Glomerular visceral epithelial cell (primary cell): ENCODE results near the gene PTTG1IP.

ENCODE experiments used
- DNase-seq: peaks from one replicate; pipeline ENCODE4 v3.0.0-alpha.2; 2016; ENCODE audit errors: extremely low spot score

Gene PTTG1IP

GRCh38 chr21:44909719-44910118, 36.2 kb upstream of the PTTG1IP start:
- DNase-seq = no peak

GRCh38 chr21:44908908-44909307, 35.4 kb upstream of the PTTG1IP start:
- no peak for DNase-seq

GRCh38 chr21:44907966-44908895, 34.7 kb upstream of the PTTG1IP start:
- no peak for DNase-seq

- DNase-seq = no peak
These were observed 33.9 kb upstream of the PTTG1IP start for GRCh38 chr21:44907225-44907965.

- DNase-seq = no peak
These were observed 32.2 kb upstream of the PTTG1IP start for GRCh38 chr21:44905728-44906090.

GRCh38 chr21:44905016-44905727, 31.7 kb upstream of the PTTG1IP start:
- DNase-seq = no peak

- DNase-seq = no peak
These were observed 30.8 kb upstream of the PTTG1IP start for GRCh38 chr21:44904141-44904923.

- DNase-seq = no peak
These were observed 30.2 kb upstream of the PTTG1IP start for GRCh38 chr21:44903689-44904088.

GRCh38 chr21:44903050-44903685, 29.7 kb upstream of the PTTG1IP start:
- DNase-seq = no peak

GRCh38 chr21:44902268-44903049, 29.0 kb upstream of the PTTG1IP start:
- no peak for DNase-seq

- DNase-seq = no peak
These were observed 28.0 kb upstream of the PTTG1IP start for GRCh38 chr21:44901391-44902074.

GRCh38 chr21:44900559-44901251, 27.2 kb upstream of the PTTG1IP start:
- DNase-seq = no peak

GRCh38 chr21:44899768-44900558, 26.5 kb upstream of the PTTG1IP start:
- DNase-seq = no peak

- no peak for DNase-seq
These were observed 25.6 kb upstream of the PTTG1IP start for GRCh38 chr21:44898851-44899767.

GRCh38 chr21:44898011-44898488, 24.6 kb upstream of the PTTG1IP start:
- no peak for DNase-seq

- no peak for DNase-seq
These were observed 24.0 kb upstream of the PTTG1IP start for GRCh38 chr21:44897326-44898010.
